Measurements from ENCODE around the gene LRRIQ1. TPM values are rescaled to one million over a fixed set of nuclear protein-coding genes. Genes with fewer than 3 reads are reported as not detected.

The LRRIQ1 gene
- total RNA-seq, 1 donor from 2014 or later: 25.5 TPM

DNA sequence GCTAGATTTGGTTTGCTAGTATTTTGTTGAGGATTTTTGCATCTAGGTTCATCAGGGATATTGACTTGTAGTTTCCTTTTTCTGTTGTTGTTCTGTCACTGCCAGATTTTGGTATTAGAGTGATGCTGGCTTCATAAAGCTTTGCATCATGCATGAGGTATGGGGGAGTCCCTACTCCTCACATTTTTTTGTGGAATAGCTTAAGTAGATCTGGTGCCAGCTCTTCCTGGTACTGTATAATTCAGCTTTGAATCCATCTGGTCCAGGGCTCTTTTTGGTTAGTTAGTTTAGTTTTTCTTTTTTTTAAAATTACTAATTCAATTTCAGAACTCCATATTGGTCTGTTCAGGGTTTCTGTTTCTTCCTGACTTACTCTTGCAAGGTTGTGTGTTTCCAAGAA is 59.4 kb downstream of the LRRIQ1 start:
- Histone ChIP-seq H3K9ac (no peak overlapping the region), H3K36me3 (no peaks in the 10 kb centered on the region), H3K9me3 (ENCODE audit: low read depth) (no peaks in the 10 kb centered on the region), H3K4me1 (no peaks in the 10 kb centered on the region), H3K4me3 (no peak overlapping the region), H3K27ac (no peak overlapping the region), H3K27me3 (no peaks in the 10 kb centered on the region), H3K4me2 (no peak overlapping the region), H2AFZ (replicated peaks) (no peak overlapping the region), H4K20me1 (ENCODE audit: low read depth) (no peaks in the 10 kb centered on the region), H3K79me2 (ENCODE audit: low read depth) (no peaks in the 10 kb centered on the region), H3F3A (ENCODE audit: low read depth) (no peaks in the 10 kb centered on the region)
- H3K9me3 Mint-ChIP-seq: no peaks in the 10 kb centered on the region
- no peak overlapping the region for H3K27ac Mint-ChIP-seq
- no peaks in the 10 kb centered on the region for H3K36me3 Mint-ChIP-seq
- H3K4me3 Mint-ChIP-seq: no peak overlapping the region
- TF ChIP-seq EZH2 (IDR thresholded peaks at IDR 0.05) (no peak), EZH2phosphoT487 (IDR thresholded peaks at IDR 0.05) (no peak)
- TF ChIP-seq, protein P1, sequence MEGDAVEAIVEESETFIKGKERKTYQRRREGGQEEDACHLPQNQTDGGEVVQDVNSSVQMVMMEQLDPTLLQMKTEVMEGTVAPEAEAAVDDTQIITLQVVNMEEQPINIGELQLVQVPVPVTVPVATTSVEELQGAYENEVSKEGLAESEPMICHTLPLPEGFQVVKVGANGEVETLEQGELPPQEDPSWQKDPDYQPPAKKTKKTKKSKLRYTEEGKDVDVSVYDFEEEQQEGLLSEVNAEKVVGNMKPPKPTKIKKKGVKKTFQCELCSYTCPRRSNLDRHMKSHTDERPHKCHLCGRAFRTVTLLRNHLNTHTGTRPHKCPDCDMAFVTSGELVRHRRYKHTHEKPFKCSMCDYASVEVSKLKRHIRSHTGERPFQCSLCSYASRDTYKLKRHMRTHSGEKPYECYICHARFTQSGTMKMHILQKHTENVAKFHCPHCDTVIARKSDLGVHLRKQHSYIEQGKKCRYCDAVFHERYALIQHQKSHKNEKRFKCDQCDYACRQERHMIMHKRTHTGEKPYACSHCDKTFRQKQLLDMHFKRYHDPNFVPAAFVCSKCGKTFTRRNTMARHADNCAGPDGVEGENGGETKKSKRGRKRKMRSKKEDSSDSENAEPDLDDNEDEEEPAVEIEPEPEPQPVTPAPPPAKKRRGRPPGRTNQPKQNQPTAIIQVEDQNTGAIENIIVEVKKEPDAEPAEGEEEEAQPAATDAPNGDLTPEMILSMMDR (IDR thresholded peaks at IDR 0.05): no peak
- no peaks in the 10 kb centered on the region for H3K4me1 Mint-ChIP-seq
- no peaks in the 10 kb centered on the region for H3K27me3 Mint-ChIP-seq (ENCODE audit: insufficient read depth, low read depth)
- DNase-seq (ENCODE audit: low spot score): no peak

DNA sequence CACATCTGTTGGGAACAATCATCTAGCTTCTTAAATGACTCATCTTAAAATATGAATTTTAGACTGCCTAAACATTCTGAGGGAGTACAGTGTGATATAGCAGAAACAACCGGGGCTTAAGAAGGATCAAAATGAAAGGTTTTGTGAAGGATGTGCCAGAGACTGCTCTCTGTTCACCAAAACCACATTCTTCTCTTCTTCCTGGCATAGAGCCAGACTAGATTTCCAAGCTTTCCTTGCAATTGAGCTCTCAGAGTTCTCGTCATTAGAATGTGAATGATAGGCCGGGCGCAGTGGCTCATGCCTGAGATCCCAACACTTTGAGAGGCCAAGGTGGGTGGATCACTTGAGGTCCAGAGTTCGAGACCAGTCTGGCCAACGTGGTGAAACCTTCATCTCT is 94.5 kb downstream of the LRRIQ1 start:
- no peaks in the 10 kb centered on the region for H3K4me1 ChIP-seq
- H4K20me1 ChIP-seq (ENCODE audit: low read depth): no peaks in the 10 kb centered on the region
- H3K27ac Mint-ChIP-seq: no peak overlapping the region
- no peaks in the 10 kb centered on the region for H3K27me3 Mint-ChIP-seq (ENCODE audit: insufficient read depth, low read depth)
- DNase-seq (ENCODE audit: low spot score): no peak
- no peak overlapping the region for H3K27ac ChIP-seq
- H3K36me3 ChIP-seq: no peaks in the 10 kb centered on the region
- no peaks in the 10 kb centered on the region for H3K36me3 Mint-ChIP-seq
- no peaks in the 10 kb centered on the region for H3K27me3 ChIP-seq
- no peaks in the 10 kb centered on the region for H3K4me1 Mint-ChIP-seq
- H2AFZ ChIP-seq (replicated peaks): no peak overlapping the region
- H3K9ac ChIP-seq: no peak overlapping the region
- TF ChIP-seq, protein P1 (IDR thresholded peaks at IDR 0.05): no peak
- TF ChIP-seq EZH2phosphoT487 (IDR thresholded peaks at IDR 0.05): no peak
- no peak for TF ChIP-seq EZH2 (IDR thresholded peaks at IDR 0.05)
- H3K4me3 Mint-ChIP-seq: no peak overlapping the region
- no peaks in the 10 kb centered on the region for H3K9me3 Mint-ChIP-seq
- no peak overlapping the region for H3K4me3 ChIP-seq
- H3F3A ChIP-seq (ENCODE audit: low read depth): no peaks in the 10 kb centered on the region
- no peaks in the 10 kb centered on the region for H3K79me2 ChIP-seq (ENCODE audit: low read depth)
- no peaks in the 10 kb centered on the region for H3K9me3 ChIP-seq (ENCODE audit: low read depth)
- H3K4me2 ChIP-seq: no peak overlapping the region

DNA sequence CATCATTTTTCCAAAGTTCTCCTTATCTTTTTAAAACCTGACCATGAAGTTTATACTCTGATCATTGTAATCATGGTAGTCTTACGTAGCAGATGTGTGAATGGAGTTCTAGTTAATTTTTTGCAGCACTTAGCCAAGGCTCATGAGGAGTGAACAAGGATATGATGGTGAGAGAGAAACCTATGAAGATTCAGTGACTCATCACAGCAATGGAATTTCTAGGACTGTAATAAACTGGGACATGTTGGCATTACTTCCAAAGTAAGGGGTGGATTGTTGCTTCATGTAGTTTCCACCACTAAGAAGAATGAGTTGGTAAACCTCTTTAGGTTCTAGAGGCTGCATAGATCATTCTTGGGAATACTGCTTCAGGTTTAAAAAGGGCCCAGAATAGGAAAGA is 102.7 kb downstream of the LRRIQ1 start:
- H3K27me3 Mint-ChIP-seq (ENCODE audit: insufficient read depth, low read depth): no peaks in the 10 kb centered on the region
- H3K27ac Mint-ChIP-seq: no peak overlapping the region
- no peak overlapping the region for H3K9ac ChIP-seq
- no peaks in the 10 kb centered on the region for H3K36me3 ChIP-seq
- DNase-seq (ENCODE audit: low spot score): no peak
- H2AFZ ChIP-seq (replicated peaks): no peak overlapping the region
- no peaks in the 10 kb centered on the region for H3K4me1 Mint-ChIP-seq
- no peaks in the 10 kb centered on the region for H3K4me1 ChIP-seq
- no peaks in the 10 kb centered on the region for H4K20me1 ChIP-seq (ENCODE audit: low read depth)
- no peaks in the 10 kb centered on the region for H3K36me3 Mint-ChIP-seq
- no peak overlapping the region for H3K4me3 Mint-ChIP-seq
- no peak overlapping the region for H3K4me3 ChIP-seq
- no peak overlapping the region for H3K27ac ChIP-seq
- H3K4me2 ChIP-seq: no peak overlapping the region
- no peaks in the 10 kb centered on the region for H3K9me3 Mint-ChIP-seq
- no peaks in the 10 kb centered on the region for H3K79me2 ChIP-seq (ENCODE audit: low read depth)
- H3K9me3 ChIP-seq (ENCODE audit: low read depth): no peaks in the 10 kb centered on the region
- TF ChIP-seq EZH2phosphoT487 (IDR thresholded peaks at IDR 0.05): no peak
- no peak for TF ChIP-seq EZH2 (IDR thresholded peaks at IDR 0.05)
- TF ChIP-seq, protein P1 (IDR thresholded peaks at IDR 0.05): no peak
- H3F3A ChIP-seq (ENCODE audit: low read depth): no peaks in the 10 kb centered on the region
- no peaks in the 10 kb centered on the region for H3K27me3 ChIP-seq
